Middle frontal gyrus (tissue), 1 donor: ENCODE measurements around the gene KCNT2.
"Not testable (repeated sequence)": the region's sequence is repeated elsewhere in the genome, so short reads cannot be mapped to it uniquely, and the experiment has no call there.

Source experiments
- DNase-seq: peaks from one replicate; pipeline ENCODE4 v3.0.0-alpha.2; 2015; ENCODE audit warnings: low spot score; ENCODE audit errors: extremely low spot score

Gene KCNT2

GRCh38 chr1:196323869-196324268, 284.4 kb downstream of the KCNT2 start:
- no peak for DNase-seq

DNA sequence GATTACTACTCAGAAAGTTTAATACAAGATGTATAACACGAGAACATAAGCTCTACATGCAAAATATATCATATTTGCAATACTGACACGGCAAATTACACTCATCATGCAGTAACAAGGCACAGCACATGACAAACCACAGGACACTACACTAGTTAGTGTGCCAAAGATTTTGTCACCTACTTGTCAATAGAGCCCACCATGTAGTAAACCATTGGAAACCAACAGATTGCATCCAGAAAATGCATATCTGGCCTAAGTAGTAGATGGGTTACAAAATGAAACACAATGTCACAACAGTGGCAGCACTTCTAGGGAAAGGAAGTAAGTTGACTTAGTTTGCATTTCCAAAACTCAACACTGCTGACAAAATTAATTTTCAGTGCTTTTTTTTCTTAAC, 288.9 kb downstream of the KCNT2 start:
- DNase-seq = no peak

DNA sequence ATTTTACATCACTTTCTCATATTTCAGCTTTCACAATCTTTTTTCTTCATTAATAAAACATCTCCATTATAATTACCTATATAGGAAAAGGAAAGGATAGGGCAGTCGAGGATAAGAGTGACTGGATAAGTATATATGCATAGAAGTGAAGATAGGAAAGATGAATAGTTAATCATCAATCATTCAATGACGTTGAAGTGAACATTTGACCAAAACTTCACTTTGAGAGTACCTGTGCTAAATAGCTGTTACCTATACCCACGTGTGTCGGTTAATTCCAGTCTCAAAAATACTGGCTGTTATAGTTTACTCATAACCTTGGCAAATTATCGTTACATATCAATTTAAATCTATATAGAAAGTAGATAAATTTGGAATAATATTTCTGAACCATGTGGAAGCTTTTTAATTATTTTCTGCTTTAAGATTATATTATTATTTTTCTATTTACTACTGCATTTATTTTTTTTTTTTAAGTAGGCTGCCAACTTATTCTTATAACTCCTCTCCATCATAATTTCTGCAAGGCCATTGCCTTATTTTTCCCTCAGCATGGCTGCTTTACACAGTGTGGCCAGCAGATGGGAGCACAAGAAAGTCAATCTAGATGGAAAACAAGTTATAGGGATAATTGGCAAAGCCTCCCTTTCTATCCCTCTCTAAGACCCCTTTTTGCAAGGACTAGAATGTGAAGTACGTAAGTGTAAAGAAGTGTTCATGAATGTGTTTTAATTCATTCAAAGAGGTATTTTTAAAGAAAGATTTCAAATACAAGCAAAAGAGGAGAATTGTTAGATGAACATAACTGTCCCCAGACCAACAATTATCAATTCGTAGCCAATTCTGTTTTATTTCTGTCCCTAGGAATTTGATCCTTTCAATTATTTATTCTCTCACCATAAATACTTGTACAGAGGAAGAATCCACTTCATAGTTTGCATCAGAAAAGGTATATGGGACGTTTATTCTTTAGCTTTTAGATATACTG, 290.4 kb downstream of the KCNT2 start:
- no peak for DNase-seq

DNA sequence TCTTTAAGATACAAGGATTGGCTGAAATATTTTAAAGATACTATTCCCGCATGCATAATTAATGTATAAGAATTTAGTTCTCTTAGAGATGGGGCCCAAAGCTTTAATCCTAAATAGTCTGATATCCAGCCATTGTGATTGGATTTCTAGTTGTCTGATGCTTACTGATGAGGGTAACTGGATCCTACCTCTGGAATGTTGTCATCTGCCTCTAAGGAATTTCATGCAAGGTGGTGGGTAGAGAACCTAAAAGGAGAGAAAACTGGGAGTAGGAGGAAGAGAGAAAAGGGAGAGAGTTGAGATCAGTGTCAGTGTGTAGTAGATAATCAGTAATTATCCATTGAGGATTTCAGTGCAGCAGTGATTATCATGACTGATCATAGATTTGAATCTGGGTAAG, 295.5 kb downstream of the KCNT2 start:
- no peak for DNase-seq

- DNase-seq = no peak
These were observed 298.9 kb downstream of the KCNT2 start for GRCh38 chr1:196309386-196309785.

- no peak for DNase-seq
These were observed 300.1 kb downstream of the KCNT2 start for GRCh38 chr1:196308176-196308575.

DNA sequence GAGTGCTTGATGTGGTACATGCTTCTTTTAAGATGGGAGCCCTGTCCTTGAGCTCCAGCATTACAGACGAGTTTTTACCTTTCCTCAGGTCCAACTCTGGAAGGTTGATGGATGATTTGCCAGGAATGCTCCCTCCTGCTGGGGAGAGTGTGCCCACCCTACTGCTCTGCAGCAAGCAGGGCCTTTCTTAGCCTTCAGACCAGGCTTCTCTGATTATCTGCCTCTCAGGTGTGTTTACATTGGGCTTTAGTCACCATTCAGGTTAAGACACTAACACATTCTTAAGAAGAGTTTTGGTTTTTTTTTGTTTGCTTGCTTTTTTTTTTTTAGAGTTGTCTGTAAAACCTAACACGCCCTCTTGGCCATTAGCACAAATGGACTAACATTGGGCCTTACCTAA, 301.8 kb downstream of the KCNT2 start:
- no peak for DNase-seq

DNA sequence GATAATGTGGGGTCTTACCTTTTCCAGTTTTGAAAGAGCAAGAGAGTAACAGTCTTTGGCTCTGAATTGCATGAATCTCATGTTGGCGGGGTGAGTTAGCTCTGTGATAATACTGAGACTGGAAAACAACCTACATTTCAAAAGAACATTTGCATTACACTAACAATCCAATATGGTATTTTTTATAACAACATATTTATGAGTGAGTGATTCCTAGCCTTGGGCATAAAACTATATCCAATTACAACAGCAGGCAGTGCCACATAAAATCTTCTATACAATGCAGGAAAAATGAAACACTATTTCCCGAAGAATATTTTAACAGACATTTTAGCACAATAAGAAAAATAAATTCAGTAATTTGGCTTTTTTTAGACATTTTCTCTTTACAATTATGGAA, 303.0 kb downstream of the KCNT2 start:
- DNase-seq = no peak

DNA sequence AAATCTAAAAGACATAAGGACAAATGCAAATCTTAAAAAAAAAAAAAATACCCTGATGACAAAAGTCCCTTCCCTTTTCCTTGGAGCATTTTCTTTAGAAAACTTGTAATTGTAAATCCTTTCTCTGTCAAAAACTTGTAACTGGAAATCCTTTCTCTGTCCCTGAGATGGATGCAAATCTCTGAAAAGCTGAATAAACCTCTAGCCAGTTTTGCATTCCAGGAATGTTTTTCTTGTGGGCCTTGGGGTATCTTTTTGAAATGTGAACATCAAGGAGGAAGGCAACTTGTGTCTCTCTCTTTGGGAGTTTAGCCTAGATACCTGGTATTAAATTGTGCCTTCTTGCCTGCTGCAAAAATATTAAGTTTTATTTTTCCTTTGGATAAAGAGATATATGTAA, 305.3 kb downstream of the KCNT2 start:
- no peak for DNase-seq

DNA sequence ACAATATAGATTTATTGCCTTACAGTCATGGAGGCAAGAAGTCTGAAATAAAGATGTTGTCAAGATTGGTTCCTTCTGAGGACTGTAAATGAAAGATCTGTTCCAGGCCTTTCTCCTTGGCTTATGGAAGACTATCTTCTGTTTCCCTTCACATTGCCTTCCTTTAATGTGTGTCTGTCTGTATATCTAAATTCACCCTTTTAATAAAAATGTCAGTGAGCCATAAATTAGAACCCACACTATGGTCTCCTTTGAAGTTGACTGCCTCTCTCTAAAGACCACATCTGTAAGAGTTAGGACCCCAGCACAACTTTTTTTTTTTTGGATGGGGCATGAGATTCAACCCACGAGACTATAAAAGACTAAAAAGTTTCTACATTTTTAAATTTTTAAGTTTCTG, 305.8 kb downstream of the KCNT2 start:
- DNase-seq = no peak

- DNase-seq = no peak
These were observed 312.5 kb downstream of the KCNT2 start for GRCh38 chr1:196295766-196296165.

DNA sequence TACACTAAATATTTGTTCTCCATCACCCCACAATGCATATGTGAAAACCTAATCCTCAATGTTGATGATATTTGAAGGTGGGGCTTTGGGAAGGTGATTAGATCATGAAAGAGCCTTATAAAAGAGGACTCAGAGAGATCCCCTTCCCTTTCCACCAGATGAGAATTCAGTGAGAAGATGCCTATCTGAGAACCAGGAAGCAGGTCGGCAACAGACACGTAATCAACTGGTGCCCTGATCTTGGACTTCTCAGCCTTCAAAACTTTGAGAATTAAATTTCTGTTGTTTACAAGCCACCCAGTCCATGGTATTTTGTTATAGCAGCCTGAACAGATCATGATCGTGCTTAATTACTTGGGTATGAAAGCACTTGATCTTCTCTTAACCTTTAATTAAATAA, 329.4 kb downstream of the KCNT2 start:
- DNase-seq = no peak

GRCh38 chr1:196277860-196278259, 330.4 kb downstream of the KCNT2 start:
- no peak for DNase-seq

DNA sequence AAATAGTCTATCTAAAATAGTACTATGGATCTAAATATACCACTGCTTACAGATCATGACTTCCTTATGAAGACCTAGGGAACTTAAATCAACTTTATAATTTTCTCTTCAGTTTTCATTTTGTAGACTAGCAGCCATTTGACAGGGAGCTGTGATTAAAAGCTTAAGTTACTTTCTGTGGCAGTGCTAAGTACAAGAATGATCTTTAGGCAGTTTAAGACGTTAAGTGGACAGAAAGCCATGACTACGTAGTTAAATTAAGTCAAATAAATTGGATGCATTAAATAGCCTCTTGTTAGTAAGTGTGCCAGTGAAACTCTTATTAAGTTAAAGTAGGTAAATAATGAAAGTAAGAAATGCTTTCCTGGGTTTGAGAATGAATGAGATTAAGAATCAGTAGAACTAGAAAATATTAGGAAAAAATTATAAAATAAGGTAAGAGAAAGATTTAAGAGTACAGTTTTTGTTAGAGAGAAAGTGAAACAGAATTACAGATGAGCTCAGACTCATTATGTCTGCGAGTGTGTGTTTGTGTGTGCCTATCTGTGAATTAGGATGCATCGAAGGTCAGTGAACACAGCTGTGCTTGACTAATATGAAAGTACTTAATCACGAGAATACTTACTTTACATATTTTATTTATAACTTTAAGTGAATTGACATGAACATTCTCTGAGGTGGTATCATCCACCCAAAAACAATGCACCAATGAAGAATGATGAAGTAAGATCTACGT, 336.9 kb downstream of the KCNT2 start:
- no peak for DNase-seq

GRCh38 chr1:196263086-196263485, 345.2 kb downstream of the KCNT2 start:
- not testable (repeated sequence) for DNase-seq

- DNase-seq = no peak
These were observed 348.0 kb downstream of the KCNT2 start for GRCh38 chr1:196260270-196260669.

GRCh38 chr1:196259316-196259715, 348.9 kb downstream of the KCNT2 start:
- DNase-seq = no peak

DNA sequence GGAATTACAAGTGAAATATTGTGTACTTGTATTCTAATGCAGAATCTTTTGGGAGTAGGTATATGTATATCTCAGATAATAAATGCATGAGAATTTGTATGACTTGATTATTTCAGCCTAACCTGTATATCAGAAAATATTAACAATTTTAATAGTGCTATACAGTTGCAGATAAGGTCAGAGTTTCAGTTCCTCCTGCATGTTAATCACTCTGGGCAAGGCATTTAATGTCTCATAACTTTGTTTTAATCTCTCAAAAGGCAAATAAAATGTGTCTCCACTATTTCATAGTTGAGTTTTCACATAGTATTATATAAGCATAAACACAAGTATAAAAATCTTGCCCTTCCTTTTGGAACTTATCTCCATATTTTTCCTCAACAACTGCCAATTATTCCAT, 352.5 kb downstream of the KCNT2 start:
- DNase-seq = no peak

DNA sequence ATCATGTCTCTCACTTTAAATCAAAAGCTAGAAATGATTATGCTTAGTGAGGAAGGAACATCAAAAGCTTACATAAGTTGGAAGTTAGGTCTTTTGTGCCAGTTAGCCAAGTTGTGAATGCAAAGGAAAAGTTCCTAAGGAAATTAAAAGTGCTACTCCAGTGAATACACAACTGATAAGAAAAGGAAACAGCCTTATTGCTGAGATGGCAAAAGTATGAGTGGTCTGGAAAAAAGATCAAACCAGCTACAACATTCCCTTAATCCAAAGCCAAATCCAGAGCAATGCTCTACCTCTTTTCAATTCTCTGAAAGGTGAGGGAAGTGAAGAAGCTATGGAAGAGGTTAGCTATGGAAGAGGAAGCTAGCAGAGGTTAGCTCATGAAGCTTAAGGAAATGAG, 378.7 kb downstream of the KCNT2 start:
- DNase-seq = no peak

DNA sequence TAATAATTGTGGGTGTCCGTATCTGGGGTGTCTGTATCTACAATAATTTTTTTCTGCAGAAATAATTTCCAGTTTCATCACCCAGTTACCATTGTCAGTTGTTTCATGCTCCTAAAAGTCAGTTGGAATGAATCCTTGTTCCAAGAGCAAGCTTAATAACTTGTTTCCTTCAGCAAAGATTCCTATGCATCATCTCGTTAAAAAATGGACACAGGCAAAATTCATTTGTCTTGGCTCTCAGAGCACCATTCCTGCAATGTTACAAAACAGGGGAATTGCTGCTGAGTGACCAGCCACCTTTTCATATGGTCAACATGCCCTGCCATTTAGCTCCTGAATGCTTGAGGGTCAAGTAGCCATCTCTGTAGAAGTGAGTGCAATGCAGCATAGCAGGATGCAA, 393.4 kb downstream of the KCNT2 start:
- DNase-seq = no peak

DNA sequence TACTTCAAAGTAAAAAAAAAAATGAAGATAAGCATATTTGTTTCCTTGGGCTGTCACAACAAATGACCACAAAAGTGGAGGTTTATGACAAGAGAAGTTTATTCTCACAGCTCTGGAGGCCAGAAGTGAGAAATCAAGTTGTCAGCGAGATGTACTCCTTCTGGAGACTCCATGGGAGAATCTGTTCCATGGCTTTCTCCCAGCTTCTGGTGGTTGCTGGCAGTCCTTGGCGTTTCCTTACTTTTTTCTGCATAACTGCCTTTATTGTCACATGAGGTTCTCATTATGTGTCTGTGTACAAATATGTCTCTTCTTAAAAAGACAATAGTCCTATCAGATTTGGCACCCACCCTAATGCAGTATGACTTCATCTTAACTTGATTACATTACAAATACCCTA, 398.3 kb downstream of the KCNT2 start:
- DNase-seq = no peak

- DNase-seq = no peak
These were observed 399.0 kb downstream of the KCNT2 start for GRCh38 chr1:196209265-196209664.
